Naive B cell (primary cell): ENCODE results near the gene CCDC24. TPM values are rescaled to one million over a fixed set of nuclear protein-coding genes. Genes with fewer than 3 reads are reported as not detected.
A peak's percentile ranks its signal among the peaks of the same experiment; 100 is the strongest.

Experiments used
- ATAC-seq, 2 donors: fragments of 150-1000 bp; cut with Tn5 transposase; 2 replicates each; pipeline ENCODE4 v1.10.0; 2021; ENCODE audit warnings: low read depth in 2 of 2, mild to moderate bottlenecking in 2 of 2, moderate library complexity in 2 of 2
- DNase-seq: peaks from one replicate; pipeline ENCODE4 v3.0.0; 2022
- H3K27ac Mint-ChIP-seq, 6 donors: one replicate each; pipeline ENCODE4 v1.8.0; 2020 to 2022; ENCODE audit warnings: mild to moderate bottlenecking in 6 of 6, mixed read lengths in 6 of 6, moderate library complexity in 5 of 6, inconsistent platforms in 2 of 6
- H3K27me3 Mint-ChIP-seq, 3 donors: one replicate each; pipeline ENCODE4 v1.8.0; 2021 to 2022; ENCODE audit warnings: mixed read lengths in 3 of 3, mild to moderate bottlenecking in 1 of 3
- H3K36me3 Mint-ChIP-seq, 2 donors: one replicate each; pipeline ENCODE4 v1.8.0; 2020 to 2022; ENCODE audit warnings: mixed read lengths in 2 of 2, inconsistent platforms in 1 of 2, mild to moderate bottlenecking in 1 of 2
- H3K4me1 Mint-ChIP-seq, 3 donors: one replicate each; pipeline ENCODE4 v1.8.0; 2020 to 2022; ENCODE audit warnings: mixed read lengths in 3 of 3, inconsistent platforms in 1 of 3, mild to moderate bottlenecking in 1 of 3, moderate library complexity in 1 of 3
- H3K4me3 Mint-ChIP-seq, 8 donors: one replicate each; pipeline ENCODE4 v1.8.0; 2020 to 2022; ENCODE audit warnings: mild to moderate bottlenecking in 8 of 8, mixed read lengths in 8 of 8, moderate library complexity in 8 of 8, inconsistent platforms in 2 of 8
- H3K9me3 Mint-ChIP-seq, 7 donors: one replicate each; pipeline ENCODE4 v1.8.0; 2020 to 2022; ENCODE audit warnings: mixed read lengths in 7 of 7, mild to moderate bottlenecking in 5 of 7, inconsistent platforms in 2 of 7, moderate library complexity in 1 of 7
- polyA plus RNA-seq, 6 donors: library from polyadenylated mRNA; unstranded; fragments of 300-500 nt; fragmentation: Illumina TruSeq; gene quantifications; one replicate each; pipeline ENCODE4 v1.2.3, GENCODE V29; 2021; ENCODE audit warnings: low read depth in 6 of 6

The CCDC24 gene
- polyA plus RNA-seq, 6 donors from 2014 or later, result 0.89 to 4.0 (median 2.0) TPM

DNA sequence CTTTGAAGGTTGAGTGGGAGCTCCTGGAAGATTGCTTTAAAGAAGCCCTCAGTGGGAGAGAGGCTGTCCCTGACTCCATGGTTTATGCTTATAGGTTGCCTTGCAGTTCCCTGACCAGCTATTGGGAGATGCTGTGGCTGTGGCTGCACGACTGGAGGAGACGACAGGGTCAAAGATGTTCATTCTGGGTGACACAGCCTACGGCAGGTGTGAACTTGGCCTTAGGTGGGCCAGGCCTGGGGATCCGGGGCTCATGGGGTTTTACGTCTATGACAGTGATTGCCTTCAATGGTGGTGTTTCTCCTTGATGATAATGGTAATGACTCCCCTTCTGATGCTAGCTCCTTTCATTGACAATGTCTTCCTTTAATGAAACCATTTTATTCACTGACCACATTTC, 20.9 kb upstream of the CCDC24 start:
- Mint-ChIP-seq H3K4me1 (peaks cover 34 to 41% (median 40%) of the 10 kb centered on the region in 3 donors), H3K27me3 (no peaks in the 10 kb centered on the region)

GRCh38 chr1:43970911-43971310, 20.5 kb upstream of the CCDC24 start:
- peak overlapping the region; percentile 89 to 98 (median 96) for H3K4me3 Mint-ChIP-seq
- peaks cover 39 to 45% (median 44%) of the 10 kb centered on the region in 3 donors for H3K4me1 Mint-ChIP-seq
- H3K36me3 Mint-ChIP-seq, result no peaks in the 10 kb centered on the region
- no peak for ATAC-seq
- H3K27me3 Mint-ChIP-seq, result no peaks in the 10 kb centered on the region
- peak overlapping the region in 1 of 6 donors; percentile 79 for H3K27ac Mint-ChIP-seq
- H3K9me3 Mint-ChIP-seq, result no peaks in the 10 kb centered on the region
- no peak for DNase-seq

More for the DNA sequence above, 20.9 kb upstream of the CCDC24 start:
- H3K27ac Mint-ChIP-seq, result peak overlapping the region in 4 of 6 donors; percentile 11 to 92 (median 76)
- ATAC-seq (no peak), DNase-seq (no peak)
- peak overlapping the region; percentile 89 to 98 (median 96) for H3K4me3 Mint-ChIP-seq
- H3K9me3 Mint-ChIP-seq, result no peaks in the 10 kb centered on the region
- no peaks in the 10 kb centered on the region for H3K36me3 Mint-ChIP-seq

- H3K4me3 Mint-ChIP-seq, result peak overlapping the region; percentile 52 to 98 (median 95)
- no peak overlapping the region for H3K27ac Mint-ChIP-seq
- DNase-seq (no peak), ATAC-seq (no peak)
- peaks cover 0 to 1% of the 10 kb centered on the region in 2 donors for H3K36me3 Mint-ChIP-seq
- H3K9me3 Mint-ChIP-seq, result no peaks in the 10 kb centered on the region
- no peaks in the 10 kb centered on the region for H3K27me3 Mint-ChIP-seq
- H3K4me1 Mint-ChIP-seq, result peaks cover 42 to 51% (median 49%) of the 10 kb centered on the region in 3 donors
These were observed 19.9 kb upstream of the CCDC24 start for GRCh38 chr1:43971336-43971980.

DNA sequence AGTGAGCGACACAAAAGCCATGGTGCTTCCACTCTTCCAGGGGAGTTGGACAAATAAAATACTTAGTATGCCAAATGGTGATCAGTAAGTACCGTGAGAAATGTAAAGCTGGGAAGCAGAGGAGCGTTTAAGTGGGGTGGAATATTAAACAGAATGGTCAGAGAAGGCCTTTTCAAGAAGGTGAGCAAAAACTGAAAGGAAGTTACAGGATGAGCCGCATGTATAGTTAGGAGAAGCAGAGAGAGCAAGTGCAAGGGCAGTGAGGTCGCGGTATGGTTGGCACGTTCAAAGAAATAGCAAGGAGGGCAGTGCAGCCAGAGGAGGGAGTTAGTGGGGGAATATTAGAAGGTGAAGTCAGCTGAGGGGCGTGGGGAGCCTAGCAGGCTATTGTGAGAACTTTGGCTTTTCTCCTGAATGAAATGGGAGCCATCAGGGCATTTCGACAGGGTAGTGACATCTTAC, 17.4 kb upstream of the CCDC24 start:
- Mint-ChIP-seq H3K36me3 (peaks cover 8 to 18% of the 10 kb centered on the region in 2 donors), H3K27ac (peak overlapping the region; percentile 62 to 97 (median 84)), H3K4me3 (peak overlapping the region; percentile 94 to 98 (median 96)), H3K4me1 (peaks cover 55 to 74% (median 73%) of the 10 kb centered on the region in 3 donors), H3K27me3 (no peaks in the 10 kb centered on the region), H3K9me3 (no peaks in the 10 kb centered on the region)
- ATAC-seq, result no peak
- no peak for DNase-seq

DNA sequence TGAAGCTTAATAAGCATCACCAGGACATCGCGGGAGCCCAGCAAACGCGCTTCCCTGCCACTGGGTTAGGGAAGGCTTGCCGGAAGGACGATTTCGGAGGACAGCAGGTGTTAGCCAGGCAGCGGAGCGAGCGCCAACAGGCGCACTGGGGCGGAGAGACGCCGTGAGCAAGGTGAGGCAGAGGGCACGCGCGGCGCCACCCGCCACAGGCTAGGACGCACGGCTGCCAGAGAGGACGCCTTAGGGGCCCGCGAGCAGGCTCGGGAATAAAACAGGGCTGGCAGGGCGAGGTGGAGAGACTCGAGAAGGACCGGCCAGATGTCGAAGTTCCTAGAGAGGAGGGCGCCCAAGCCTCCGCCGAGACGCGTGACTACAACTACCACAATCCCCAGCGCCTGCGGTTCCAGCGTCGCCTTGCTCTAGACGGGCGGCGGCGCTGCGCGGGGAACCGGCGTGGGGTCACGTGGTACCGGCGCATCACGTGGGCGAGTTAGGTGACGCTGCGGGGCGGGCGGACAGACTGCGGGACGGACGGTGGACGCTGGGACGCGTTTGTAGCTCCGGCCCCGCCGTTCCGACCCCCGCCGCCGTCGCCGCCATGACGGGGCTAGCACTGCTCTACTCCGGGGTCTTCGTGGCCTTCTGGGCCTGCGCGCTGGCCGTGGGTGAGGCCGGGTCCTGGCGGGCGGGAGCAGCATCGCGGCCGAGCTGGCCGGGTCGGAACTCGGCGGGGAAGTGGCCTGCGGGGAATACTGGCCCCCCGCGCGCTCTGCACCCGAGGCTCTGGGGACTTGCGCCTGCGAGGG, 16.8 kb upstream of the CCDC24 start, which contains the start of gene ATP6V0B:
Gene ATP6V0B, plus strand, starts transcription at position 518 of the 806 bp plus-strand sequence. Its CDS starts 81 bp downstream, at position 599.
- Mint-ChIP-seq H3K36me3 (peaks cover 8 to 18% of the 10 kb centered on the region in 2 donors), H3K27ac (peak within 1 kb of the TSS; percentile 62 to 97 (median 88)), H3K9me3 (no peaks in the 10 kb centered on the region), H3K4me3 (peak within 1 kb of the TSS; percentile 94 to 98 (median 96)), H3K27me3 (no peaks in the 10 kb centered on the region), H3K4me1 (peaks cover 53 to 69% (median 69%) of the 10 kb centered on the region in 3 donors)
- peak; percentile 91 for DNase-seq
- ATAC-seq, result peak; percentile 75 to 78

- peak overlapping the region; percentile 94 to 98 (median 96) for H3K4me3 Mint-ChIP-seq
- DNase-seq, result peak; percentile 45
- peak; percentile 29 to 34 for ATAC-seq
These were observed 16.0 kb upstream of the CCDC24 start for GRCh38 chr1:43975249-43975961.

GRCh38 chr1:43976045-43976444, 15.4 kb upstream of the CCDC24 start:
- no peaks in the 10 kb centered on the region for H3K9me3 Mint-ChIP-seq
- no peak for ATAC-seq
- peaks cover 8 to 18% of the 10 kb centered on the region in 2 donors for H3K36me3 Mint-ChIP-seq
- H3K27me3 Mint-ChIP-seq, result no peaks in the 10 kb centered on the region
- peaks cover 50 to 68% (median 66%) of the 10 kb centered on the region in 3 donors for H3K4me1 Mint-ChIP-seq
- DNase-seq, result no peak
- H3K27ac Mint-ChIP-seq, result peak overlapping the region; percentile 22 to 94 (median 77)
- H3K4me3 Mint-ChIP-seq, result peak overlapping the region; percentile 94 to 98 (median 96)

More at GRCh38 chr1:43975249-43975961, 16.0 kb upstream of the CCDC24 start:
- no peaks in the 10 kb centered on the region for H3K27me3 Mint-ChIP-seq
- H3K27ac Mint-ChIP-seq, result peak overlapping the region in 5 of 6 donors; percentile 77 to 97 (median 91)
- no peaks in the 10 kb centered on the region for H3K9me3 Mint-ChIP-seq
- peaks cover 8 to 18% of the 10 kb centered on the region in 2 donors for H3K36me3 Mint-ChIP-seq
- H3K4me1 Mint-ChIP-seq, result peaks cover 49 to 68% (median 68%) of the 10 kb centered on the region in 3 donors

DNA sequence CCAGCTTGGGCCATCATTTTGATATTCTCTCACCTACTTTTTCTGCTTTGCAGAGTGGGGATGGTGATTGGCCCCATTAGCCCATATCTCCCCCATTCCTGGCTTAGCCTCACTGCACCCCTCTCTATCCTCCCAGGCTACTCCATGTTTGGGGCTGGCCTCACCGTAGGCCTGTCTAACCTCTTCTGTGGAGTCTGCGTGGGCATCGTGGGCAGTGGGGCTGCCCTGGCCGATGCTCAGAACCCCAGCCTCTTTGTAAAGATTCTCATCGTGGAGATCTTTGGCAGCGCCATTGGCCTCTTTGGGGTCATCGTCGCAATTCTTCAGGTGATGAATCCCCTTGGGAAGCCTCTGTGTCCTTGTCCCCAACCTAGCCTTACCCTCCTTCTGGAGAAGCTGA, 14.5 kb upstream of the CCDC24 start:
- Mint-ChIP-seq H3K36me3 (peaks cover 8 to 18% of the 10 kb centered on the region in 2 donors), H3K4me1 (peaks cover 50 to 64% (median 61%) of the 10 kb centered on the region in 3 donors), H3K4me3 (peak overlapping the region; percentile 17 to 97 (median 96)), H3K9me3 (no peaks in the 10 kb centered on the region), H3K27ac (peak overlapping the region in 4 of 6 donors; percentile 4 to 91 (median 56)), H3K27me3 (no peaks in the 10 kb centered on the region)
- DNase-seq (no peak), ATAC-seq (no peak)

- Mint-ChIP-seq H3K4me3 (peak overlapping the region; percentile 17 to 97 (median 96)), H3K9me3 (no peaks in the 10 kb centered on the region), H3K27ac (peak overlapping the region in 3 of 6 donors; percentile 3 to 9 (median 7)), H3K27me3 (no peaks in the 10 kb centered on the region), H3K4me1 (peaks cover 52 to 64% (median 61%) of the 10 kb centered on the region in 3 donors), H3K36me3 (peaks cover 8 to 18% of the 10 kb centered on the region in 2 donors)
- DNase-seq (no peak), ATAC-seq (no peak)
These were observed 13.8 kb upstream of the CCDC24 start for GRCh38 chr1:43977376-43978263.

GRCh38 chr1:43978264-43978550, 13.2 kb upstream of the CCDC24 start:
- H3K27me3 Mint-ChIP-seq, result no peaks in the 10 kb centered on the region

DNA sequence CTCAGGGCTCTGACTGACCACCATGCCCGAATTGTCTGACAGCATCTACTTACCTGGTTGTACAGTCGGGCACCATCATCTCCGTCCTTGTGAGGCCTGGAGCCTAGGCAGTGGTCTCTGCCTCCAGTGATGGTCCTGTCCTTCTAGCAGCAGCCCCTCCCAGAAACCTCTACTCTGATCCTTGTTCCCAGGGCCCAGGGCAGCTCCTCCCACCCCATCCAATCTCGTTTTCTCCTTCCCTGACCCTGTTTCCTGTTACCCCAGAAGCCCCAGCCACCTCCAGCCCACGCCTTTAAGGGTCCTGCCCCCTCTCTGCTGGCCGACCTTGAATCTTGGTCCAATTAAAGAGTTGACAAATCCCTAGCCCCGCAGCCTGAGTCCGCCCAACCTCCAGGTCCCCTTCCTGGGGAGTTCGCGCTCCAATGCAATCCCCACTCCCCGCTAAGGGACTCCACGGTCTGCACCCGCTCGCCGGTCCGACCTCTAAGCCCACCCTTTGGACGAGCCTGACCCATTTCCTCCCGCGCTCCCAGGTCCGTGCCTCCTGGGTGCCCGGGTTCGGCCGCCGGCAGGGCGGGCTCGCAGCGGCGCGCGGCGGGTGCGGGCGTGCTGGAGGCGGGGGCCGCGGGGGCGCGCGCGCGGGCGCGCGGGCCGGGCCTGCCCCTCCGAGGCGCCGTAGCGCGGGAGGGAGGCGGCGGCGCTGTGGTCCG, 12.7 kb upstream of the CCDC24 start, which contains the start of gene B4GALT2:
Gene B4GALT2, plus strand, starts transcription at position 660 of the 710 bp plus-strand sequence. CDS start 1,951 bp downstream, outside the sequence.
- Mint-ChIP-seq H3K4me3 (peak within 1 kb of the TSS; percentile 79 to 97 (median 95)), H3K9me3 (no peaks in the 10 kb centered on the region), H3K4me1 (peaks cover 47 to 58% (median 54%) of the 10 kb centered on the region in 3 donors), H3K27ac (peak within 1 kb of the TSS; percentile 0 to 88 (median 75)), H3K27me3 (no peaks in the 10 kb centered on the region), H3K36me3 (peaks cover 8 to 18% of the 10 kb centered on the region in 2 donors)
- DNase-seq (peak; percentile 25), ATAC-seq (no peak)

More at GRCh38 chr1:43978264-43978550, 13.2 kb upstream of the CCDC24 start:
- peak overlapping the region; percentile 68 to 97 (median 95) for H3K4me3 Mint-ChIP-seq
- DNase-seq (no peak), ATAC-seq (no peak)
- peaks cover 8 to 18% of the 10 kb centered on the region in 2 donors for H3K36me3 Mint-ChIP-seq
- H3K9me3 Mint-ChIP-seq, result no peaks in the 10 kb centered on the region
- H3K4me1 Mint-ChIP-seq, result peaks cover 51 to 63% (median 59%) of the 10 kb centered on the region in 3 donors
- H3K27ac Mint-ChIP-seq, result peak overlapping the region in 2 of 6 donors; percentile 12 to 74

GRCh38 chr1:43979261-43979527, 12.2 kb upstream of the CCDC24 start:
- H3K4me3 Mint-ChIP-seq, result peak overlapping the region in 1 of 8 donors; percentile 81
- DNase-seq (no peak), ATAC-seq (no peak)
- no peaks in the 10 kb centered on the region for H3K9me3 Mint-ChIP-seq
- H3K4me1 Mint-ChIP-seq, result peaks cover 42 to 53% (median 49%) of the 10 kb centered on the region in 3 donors
- no peak overlapping the region for H3K27ac Mint-ChIP-seq
- H3K36me3 Mint-ChIP-seq, result peaks cover 8 to 18% of the 10 kb centered on the region in 2 donors
- no peaks in the 10 kb centered on the region for H3K27me3 Mint-ChIP-seq
